ENCODE data around the gene PARP15.

DNA sequence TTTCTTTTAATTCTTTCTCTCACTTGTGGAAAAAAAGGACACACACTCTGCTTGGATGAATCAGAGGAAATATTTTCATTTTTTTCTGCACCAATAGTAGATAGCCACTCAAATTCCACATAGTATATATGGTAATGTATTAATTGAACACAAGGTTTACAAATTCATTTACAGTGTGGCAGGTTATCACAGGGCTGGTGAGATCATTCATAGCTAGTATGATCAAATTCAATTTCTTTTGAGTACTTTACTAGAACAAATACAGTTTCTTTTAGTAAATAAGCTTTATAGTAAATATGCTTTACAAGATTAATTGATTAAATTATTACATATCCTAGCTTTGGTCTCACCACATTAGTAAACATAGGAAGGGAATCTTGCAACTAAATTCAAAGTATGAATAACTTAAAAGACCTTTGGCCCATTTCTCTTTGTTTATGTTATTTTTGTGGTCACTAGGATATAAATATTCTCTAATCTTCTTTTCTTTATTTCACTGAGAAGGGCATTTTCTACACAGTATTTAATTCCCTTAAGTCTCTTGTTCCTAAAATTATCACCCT, 63.1 kb downstream of the PARP15 start:
- TF ChIP-seq CTCF (IDR thresholded peaks at IDR 0.05; ENCODE audit: insufficient read depth, low read length, poor library complexity, severe bottlenecking) (no peak), EZH2phosphoT487 (conservative IDR thresholded peaks at IDR 0.05; ENCODE audit: low read length) (no peak)

Measured in SU-DHL-6 (cell line).